MCF 10A (cell line): ENCODE data around the gene RAD54L. TPM values are rescaled to one million over a fixed set of nuclear protein-coding genes. Genes with fewer than 3 reads are reported as not detected.
"Not testable (repeated sequence)": the region's sequence is repeated elsewhere in the genome, so short reads cannot be mapped to it uniquely, and the experiment has no call there.

Experiments used
- BruUV-seq: library from RNA; stranded (reverse); fragments of 400-500 nt; replicated peaks from 2 replicates; lab custom pipeline; 2021; lab: Mats Ljungman, UMichigan
- CTCF ChIA-PET: fragments of 300-600 bp; sonication (Branson Sonifier 250); formaldehyde crosslinking; extraction: SDS; loops from one replicate; lab custom pipeline; 2021; ENCODE audit warnings: antibody characterized with exemption, inconsistent platforms; lab: Yijun Ruan, JAX
- POLR2A ChIA-PET: fragments of 300-600, 350-650 bp; sonication (Branson Sonifier 250); formaldehyde crosslinking; extraction: SDS; loops from one replicate; lab custom pipeline; 2020; ENCODE audit warnings: antibody characterized with exemption, inconsistent platforms; lab: Yijun Ruan, JAX
- DNase-seq: peaks from one replicate; pipeline ENCODE4 v3.0.0-alpha.2; 2018; ENCODE audit not compliant: unreplicated experiment
- H3K27ac Mint-ChIP-seq: one replicate; pipeline ENCODE4 v1.8.0; 2022; ENCODE audit warnings: mild to moderate bottlenecking, low read depth, mixed read lengths; ENCODE audit not compliant: unreplicated experiment
- H3K27me3 Mint-ChIP-seq: one replicate; pipeline ENCODE4 v1.8.0; 2022; ENCODE audit warnings: mixed read lengths; ENCODE audit not compliant: insufficient read depth, unreplicated experiment
- H3K36me3 Mint-ChIP-seq: one replicate; pipeline ENCODE4 v1.8.0; 2022; ENCODE audit warnings: mild to moderate bottlenecking, moderate library complexity, mixed read lengths; ENCODE audit not compliant: insufficient read depth, unreplicated experiment
- H3K4me1 Mint-ChIP-seq: one replicate; pipeline ENCODE4 v1.8.0; 2022; ENCODE audit warnings: mixed read lengths; ENCODE audit not compliant: insufficient read depth, unreplicated experiment
- H3K4me3 Mint-ChIP-seq: one replicate; pipeline ENCODE4 v1.8.0; 2022; ENCODE audit warnings: mild to moderate bottlenecking, moderate library complexity, mixed read lengths; ENCODE audit not compliant: unreplicated experiment
- H3K9me3 Mint-ChIP-seq: one replicate; pipeline ENCODE4 v1.8.0; 2022; ENCODE audit warnings: mixed read lengths; ENCODE audit not compliant: unreplicated experiment
- CTCF ChIP-seq: fragments of 200-600 bp; IDR thresholded peaks from one replicate; pipeline ENCODE4 v1.8.0; 2022; ENCODE audit warnings: antibody characterized with exemption, mild to moderate bottlenecking; ENCODE audit not compliant: unreplicated experiment
- intact Hi-C: fragments of 100-400 bp; cut with micrococcal nuclease; formaldehyde crosslinking; loops from 2 replicates; pipeline ENCODE4 v1.14.1; 2022
- total RNA-seq: library from RNA; stranded (reverse); gene quantifications from 2 replicates; pipeline ENCODE4 v1.2.3, GENCODE V29; 2022

The RAD54L gene
- total RNA-seq, 1 experiment from 2014 or later, result 4.5 TPM

- BruUV-seq, result no TSS peak
- no peak overlapping the region for H3K4me3 Mint-ChIP-seq
- H3K4me1 Mint-ChIP-seq, result peaks cover 17% of the 10 kb centered on the region
- no peaks in the 10 kb centered on the region for H3K36me3 Mint-ChIP-seq
- ChIA-PET POLR2A (interaction anchor here (0.6 to 3.0 kb wide), 6 partner anchors 23 to 47 kb away, joined by 3 to 10 read pairs (median 5); partner anchors contain the start of genes POMGNT1, RAD54L and TSPAN1), CTCF (interaction anchor here (0.8 to 10.6 kb wide), 9 partner anchors 12 to 184 kb away, joined by 3 to 266 read pairs (median 4); partner anchors contain the start of gene TSPAN1)
- no peak for TF ChIP-seq CTCF
- no peaks in the 10 kb centered on the region for H3K9me3 Mint-ChIP-seq
- H3K27ac Mint-ChIP-seq, result no peak overlapping the region
- no peaks in the 10 kb centered on the region for H3K27me3 Mint-ChIP-seq
- intact Hi-C loops, result loop anchor here (2.0 to 5.0 kb wide), 2 partner anchors 23 to 89 kb away; partner anchors contain the start of genes PIK3R3 and POMGNT1
- no peak for DNase-seq
Measured at GRCh38 chr1:46221749-46222148, 25.8 kb upstream of the RAD54L start.

GRCh38 chr1:46223055-46223454, 24.5 kb upstream of the RAD54L start:
- H3K36me3 Mint-ChIP-seq, BruUV-seq, H3K9me3 Mint-ChIP-seq, H3K27me3 Mint-ChIP-seq, H3K4me3 Mint-ChIP-seq, DNase-seq: not testable (repeated sequence)
- POLR2A ChIA-PET, result interaction anchor here (0.6 to 3.1 kb wide), 11 partner anchors 16 to 129 kb away, joined by 3 to 66 read pairs (median 5); partner anchors contain the start of genes LURAP1 and PIK3R3
- peak overlapping the region; percentile 28 for H3K27ac Mint-ChIP-seq
- peaks cover 17% of the 10 kb centered on the region for H3K4me1 Mint-ChIP-seq
- intact Hi-C loops, result loop anchor here (1.0 to 5.0 kb wide), 4 partner anchors 24 to 186 kb away; partner anchors contain the start of genes PIK3R3 and POMGNT1
- CTCF ChIA-PET, result interaction anchor here (0.6 to 10.6 kb wide), 29 partner anchors 9 to 237 kb away, joined by 3 to 266 read pairs (median 8); partner anchors contain the start of genes LURAP1, POMGNT1, RAD54L and TSPAN1

- peak; percentile 91 for DNase-seq
- Mint-ChIP-seq H3K4me3 (no peak overlapping the region), H3K9me3 (no peaks in the 10 kb centered on the region), H3K4me1 (peaks cover 13% of the 10 kb centered on the region), H3K36me3 (no peaks in the 10 kb centered on the region), H3K27ac (peak overlapping the region; percentile 28), H3K27me3 (no peaks in the 10 kb centered on the region)
- ChIA-PET CTCF (interaction anchor here (0.5 to 10.6 kb wide), 42 partner anchors 8 to 909 kb away, joined by 3 to 266 read pairs (median 6); partner anchors contain the start of genes LURAP1, POMGNT1, RAD54L and TSPAN1), POLR2A (interaction anchor here (0.6 to 3.1 kb wide), 11 partner anchors 16 to 129 kb away, joined by 3 to 66 read pairs (median 5); partner anchors contain the start of genes LURAP1 and PIK3R3)
- intact Hi-C loops, result loop anchor here (1.0 to 5.0 kb wide), 4 partner anchors 25 to 186 kb away; partner anchors contain the start of genes PIK3R3 and POMGNT1
- peak; percentile 93 for TF ChIP-seq CTCF
- BruUV-seq, result no TSS peak
Measured at GRCh38 chr1:46223472-46223943, 24.1 kb upstream of the RAD54L start.

- Mint-ChIP-seq H3K27ac (no peak overlapping the region), H3K4me3 (no peak overlapping the region), H3K4me1 (peaks cover 8% of the 10 kb centered on the region), H3K27me3 (no peaks in the 10 kb centered on the region), H3K36me3 (peaks cover 5% of the 10 kb centered on the region), H3K9me3 (no peaks in the 10 kb centered on the region)
- CTCF ChIA-PET, result interaction anchor here (0.6 to 10.6 kb wide), 11 partner anchors 19 to 1067 kb away, joined by 3 to 266 read pairs (median 19); partner anchors contain the start of genes POMGNT1 and RAD54L
- BruUV-seq, result no TSS peak
- POLR2A ChIA-PET, result interaction anchor here (0.6 to 3.1 kb wide), 5 partner anchors 27 to 155 kb away, joined by 3 to 66 read pairs (median 3); partner anchors contain the start of gene POMGNT1
- no peak for DNase-seq
- TF ChIP-seq CTCF, result no peak
- intact Hi-C loops, result loop anchor here (5.0 kb wide), 1 partner anchor 93 kb away; the partner anchor contains the start of gene PIK3R3
Measured at GRCh38 chr1:46224966-46225365, 22.6 kb upstream of the RAD54L start.

GRCh38 chr1:46231231-46231630, 16.3 kb upstream of the RAD54L start:
- DNase-seq, intact Hi-C loops, H3K27ac Mint-ChIP-seq, H3K4me1 Mint-ChIP-seq, BruUV-seq, H3K36me3 Mint-ChIP-seq, H3K9me3 Mint-ChIP-seq, H3K4me3 Mint-ChIP-seq, H3K27me3 Mint-ChIP-seq: not testable (repeated sequence)
- ChIA-PET CTCF (interaction anchor here (1.7 to 2.1 kb wide), 2 partner anchors 8 to 14 kb away, joined by 7 to 8 read pairs; no protein-coding TSS in a partner anchor), POLR2A (interaction anchor here (1.5 kb wide), 1 partner anchor 13 kb away, joined by 4 read pairs; no protein-coding TSS in a partner anchor)
